Measurements from ENCODE around the gene FARP1.

FARP1 gene

GRCh38 chr13:98172590-98173422 lies 29.9 kb downstream of the FARP1 start:
- no peaks in the 10 kb centered on the region for H3K27me3 ChIP-seq (ENCODE audit: low read depth)
- no peaks in the 10 kb centered on the region for H3K36me3 ChIP-seq (replicated peaks)
- H3K4me3 ChIP-seq, result no peak overlapping the region
- H3K9me3 ChIP-seq, result no peaks in the 10 kb centered on the region
- H3K4me1 ChIP-seq, result peaks cover 29% of the 10 kb centered on the region
- no peak for DNase-seq (ENCODE audit: low spot score in 2 of 2)
- in situ Hi-C loops (cut with MboI; ENCODE audit: low sequenced_read_pairs), result no loop called here

GRCh38 chr13:98173431-98174152 lies 30.7 kb downstream of the FARP1 start:
- peaks cover 29% of the 10 kb centered on the region for H3K4me1 ChIP-seq
- no peak overlapping the region for H3K4me3 ChIP-seq
- in situ Hi-C loops (cut with MboI; ENCODE audit: low sequenced_read_pairs), result no loop called here
- no peaks in the 10 kb centered on the region for H3K36me3 ChIP-seq (replicated peaks)
- no peaks in the 10 kb centered on the region for H3K9me3 ChIP-seq
- H3K27me3 ChIP-seq (ENCODE audit: low read depth), result no peaks in the 10 kb centered on the region
- no peak for DNase-seq (ENCODE audit: low spot score in 2 of 2)

GRCh38 chr13:98174307-98174706 lies 31.4 kb downstream of the FARP1 start:
- Histone ChIP-seq H3K4me1 (peaks cover 32% of the 10 kb centered on the region), H3K36me3 (replicated peaks) (no peaks in the 10 kb centered on the region), H3K9me3 (no peaks in the 10 kb centered on the region), H3K27me3 (ENCODE audit: low read depth) (no peaks in the 10 kb centered on the region), H3K4me3 (no peak overlapping the region)
- in situ Hi-C loops (cut with MboI; ENCODE audit: low sequenced_read_pairs), result no loop called here
- peak in 1 of 2 experiments; percentile 28 for DNase-seq (ENCODE audit: low spot score in 2 of 2)

- Histone ChIP-seq H3K4me1 (peaks cover 35% of the 10 kb centered on the region), H3K9me3 (no peaks in the 10 kb centered on the region), H3K36me3 (replicated peaks) (no peaks in the 10 kb centered on the region), H3K4me3 (no peak overlapping the region), H3K27me3 (ENCODE audit: low read depth) (no peaks in the 10 kb centered on the region)
- DNase-seq (ENCODE audit: low spot score in 2 of 2), result no peak
- in situ Hi-C loops (cut with MboI; ENCODE audit: low sequenced_read_pairs), result no loop called here
These were observed 32.1 kb downstream of the FARP1 start for GRCh38 chr13:98175043-98175442.

DNA sequence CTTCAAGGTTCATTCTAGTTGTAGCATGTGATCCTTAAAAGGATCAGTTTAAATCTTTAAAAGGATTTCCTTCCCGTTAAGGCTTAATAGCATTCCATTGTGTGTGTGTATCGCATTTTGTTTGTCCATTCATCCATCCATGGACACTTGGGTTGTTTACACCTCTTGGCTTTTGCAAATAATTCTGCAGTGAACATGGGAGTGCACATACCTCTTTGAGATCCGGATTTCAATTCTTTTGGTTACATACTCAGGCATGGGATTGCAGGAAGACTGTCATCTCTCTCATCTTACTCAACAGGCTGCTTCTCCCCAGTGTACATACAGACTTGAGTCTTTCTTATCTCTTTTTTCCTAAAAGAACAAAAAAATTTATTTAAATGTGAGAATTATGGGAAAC lies 32.9 kb downstream of the FARP1 start:
- Histone ChIP-seq H3K36me3 (replicated peaks) (no peaks in the 10 kb centered on the region), H3K4me3 (no peak overlapping the region), H3K27me3 (ENCODE audit: low read depth) (no peaks in the 10 kb centered on the region), H3K4me1 (peaks cover 37% of the 10 kb centered on the region), H3K9me3 (no peaks in the 10 kb centered on the region)
- DNase-seq (ENCODE audit: low spot score in 2 of 2), result no peak
- in situ Hi-C loops (cut with MboI; ENCODE audit: low sequenced_read_pairs), result no loop called here

GRCh38 chr13:98176777-98177608 lies 34.1 kb downstream of the FARP1 start, which contains the start of gene RNF113B:
Gene RNF113B, minus strand, starts transcription at chr13:98177269. Its CDS starts 33 bp downstream, at chr13:98177236.
- no peaks in the 10 kb centered on the region for H3K36me3 ChIP-seq (replicated peaks)
- H3K27me3 ChIP-seq (ENCODE audit: low read depth), result no peaks in the 10 kb centered on the region
- no peaks in the 10 kb centered on the region for H3K9me3 ChIP-seq
- in situ Hi-C loops (cut with MboI; ENCODE audit: low sequenced_read_pairs), result no loop called here
- H3K4me3 ChIP-seq, result no peak within 1 kb of the TSS
- peaks cover 37% of the 10 kb centered on the region for H3K4me1 ChIP-seq
- no peak for DNase-seq (ENCODE audit: low spot score in 2 of 2)

DNA sequence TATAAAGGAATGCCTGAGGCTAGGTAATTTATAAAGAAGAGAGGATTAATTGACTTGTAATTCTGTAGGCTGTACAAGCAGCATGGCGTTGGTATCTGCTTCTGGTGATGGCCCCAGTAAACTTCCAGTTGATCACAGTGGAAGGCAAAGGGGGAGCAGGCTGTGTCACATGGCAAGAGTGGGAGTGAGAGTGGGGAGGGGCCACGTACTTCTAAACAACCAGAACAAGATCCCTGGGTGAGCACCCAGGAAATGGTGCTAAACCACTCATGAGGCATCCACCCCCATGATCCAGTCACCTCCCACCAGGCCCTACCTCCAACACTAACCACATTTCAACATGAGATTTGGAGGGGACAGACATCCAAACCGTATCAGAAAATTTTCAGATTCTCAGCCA lies 37.2 kb downstream of the FARP1 start:
- H3K4me3 ChIP-seq, result no peak overlapping the region
- in situ Hi-C loops (cut with MboI; ENCODE audit: low sequenced_read_pairs), result no loop called here
- no peaks in the 10 kb centered on the region for H3K36me3 ChIP-seq (replicated peaks)
- H3K27me3 ChIP-seq (ENCODE audit: low read depth), result no peaks in the 10 kb centered on the region
- no peaks in the 10 kb centered on the region for H3K9me3 ChIP-seq
- peak in 1 of 2 experiments; percentile 50 for DNase-seq (ENCODE audit: low spot score in 2 of 2)
- H3K4me1 ChIP-seq, result peaks cover 10% of the 10 kb centered on the region

- in situ Hi-C loops (cut with MboI; ENCODE audit: low sequenced_read_pairs), result no loop called here
- DNase-seq (ENCODE audit: low spot score in 2 of 2), result no peak
- no peaks in the 10 kb centered on the region for H3K27me3 ChIP-seq (ENCODE audit: low read depth)
- H3K9me3 ChIP-seq, result no peaks in the 10 kb centered on the region
- H3K36me3 ChIP-seq (replicated peaks), result no peaks in the 10 kb centered on the region
- peaks cover 8% of the 10 kb centered on the region for H3K4me1 ChIP-seq
- no peak overlapping the region for H3K4me3 ChIP-seq
These were observed 38.4 kb downstream of the FARP1 start for GRCh38 chr13:98181111-98181815.

GRCh38 chr13:98182153-98182552 lies 39.3 kb downstream of the FARP1 start:
- H3K9me3 ChIP-seq, result no peaks in the 10 kb centered on the region
- no peak for DNase-seq (ENCODE audit: low spot score in 2 of 2)
- H3K4me1 ChIP-seq, result peaks cover 9% of the 10 kb centered on the region
- in situ Hi-C loops (cut with MboI; ENCODE audit: low sequenced_read_pairs), result no loop called here
- no peaks in the 10 kb centered on the region for H3K27me3 ChIP-seq (ENCODE audit: low read depth)
- H3K36me3 ChIP-seq (replicated peaks), result no peaks in the 10 kb centered on the region
- H3K4me3 ChIP-seq, result no peak overlapping the region

DNA sequence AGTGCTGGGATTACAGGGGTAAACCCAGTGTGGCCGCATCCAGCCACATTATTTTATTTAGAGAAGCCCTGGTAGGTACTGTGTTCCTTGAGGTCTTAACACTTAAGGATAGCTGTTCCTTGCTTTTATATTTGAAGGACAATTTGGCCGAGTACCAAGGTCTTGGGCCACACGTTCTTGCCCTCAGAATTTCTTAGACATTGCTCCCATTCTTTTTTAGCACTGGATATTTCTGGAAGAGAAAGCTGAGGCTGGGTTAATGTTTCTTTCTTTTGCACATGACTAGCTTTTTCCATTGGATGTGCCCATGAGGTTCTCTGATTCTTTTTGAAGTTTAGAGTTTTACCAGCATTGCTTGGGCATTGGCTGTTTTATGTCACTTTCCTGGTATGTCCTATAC lies 39.7 kb downstream of the FARP1 start:
- no peak overlapping the region for H3K4me3 ChIP-seq
- in situ Hi-C loops (cut with MboI; ENCODE audit: low sequenced_read_pairs), result no loop called here
- H3K27me3 ChIP-seq (ENCODE audit: low read depth), result no peaks in the 10 kb centered on the region
- no peaks in the 10 kb centered on the region for H3K36me3 ChIP-seq (replicated peaks)
- H3K9me3 ChIP-seq, result no peaks in the 10 kb centered on the region
- DNase-seq (ENCODE audit: low spot score in 2 of 2), result no peak
- H3K4me1 ChIP-seq, result peaks cover 11% of the 10 kb centered on the region

DNA sequence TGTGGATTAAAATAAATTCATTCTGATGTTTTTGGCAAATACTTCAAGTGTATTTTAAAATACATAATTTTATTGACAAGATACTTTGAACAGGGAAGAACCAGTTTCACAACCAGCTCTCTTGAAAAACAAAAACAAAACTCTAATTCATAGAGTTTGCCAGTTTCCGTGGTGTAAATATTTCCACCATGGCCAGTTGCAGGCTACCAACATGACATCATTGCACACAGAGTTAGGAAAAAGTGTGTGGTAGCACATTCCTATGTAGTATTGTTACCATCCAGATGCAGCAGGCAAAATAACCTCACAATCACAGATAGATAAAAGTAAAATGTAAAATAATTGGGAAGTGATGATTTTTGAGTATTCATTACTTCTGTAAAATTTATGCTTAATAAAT lies 41.9 kb downstream of the FARP1 start:
- no peaks in the 10 kb centered on the region for H3K9me3 ChIP-seq
- H3K27me3 ChIP-seq (ENCODE audit: low read depth), result no peaks in the 10 kb centered on the region
- no peaks in the 10 kb centered on the region for H3K36me3 ChIP-seq (replicated peaks)
- H3K4me3 ChIP-seq, result no peak overlapping the region
- DNase-seq (ENCODE audit: low spot score in 2 of 2), result no peak
- in situ Hi-C loops (cut with MboI; ENCODE audit: low sequenced_read_pairs), result no loop called here
- H3K4me1 ChIP-seq, result peaks cover 16% of the 10 kb centered on the region

GRCh38 chr13:98187155-98187964 lies 44.5 kb downstream of the FARP1 start:
- in situ Hi-C loops (cut with MboI; ENCODE audit: low sequenced_read_pairs), result no loop called here
- H3K9me3 ChIP-seq, result no peaks in the 10 kb centered on the region
- no peaks in the 10 kb centered on the region for H3K27me3 ChIP-seq (ENCODE audit: low read depth)
- DNase-seq (ENCODE audit: low spot score in 2 of 2), result no peak
- no peaks in the 10 kb centered on the region for H3K36me3 ChIP-seq (replicated peaks)
- no peak overlapping the region for H3K4me3 ChIP-seq
- H3K4me1 ChIP-seq, result peaks cover 15% of the 10 kb centered on the region

DNA sequence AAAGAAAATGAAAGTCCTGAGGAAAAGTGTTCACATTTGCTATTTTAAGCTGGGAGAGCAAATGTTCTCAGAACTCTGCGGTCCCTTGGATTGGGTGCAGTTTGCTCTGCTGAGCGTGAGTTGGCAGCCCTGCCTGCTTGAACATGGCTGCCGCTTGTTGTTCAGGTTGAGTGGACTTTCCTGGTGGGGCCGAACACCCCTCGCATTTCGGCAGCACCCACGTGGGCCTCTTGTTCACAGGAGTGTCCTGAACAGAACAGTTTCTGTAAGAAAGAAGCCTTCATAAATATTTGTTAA lies 45.0 kb downstream of the FARP1 start:
- no peaks in the 10 kb centered on the region for H3K36me3 ChIP-seq (replicated peaks)
- in situ Hi-C loops (cut with MboI; ENCODE audit: low sequenced_read_pairs), result no loop called here
- H3K27me3 ChIP-seq (ENCODE audit: low read depth), result no peaks in the 10 kb centered on the region
- H3K4me3 ChIP-seq, result no peak overlapping the region
- H3K9me3 ChIP-seq, result no peaks in the 10 kb centered on the region
- no peak for DNase-seq (ENCODE audit: low spot score in 2 of 2)
- H3K4me1 ChIP-seq, result peaks cover 15% of the 10 kb centered on the region

All from HAP-1 (cell line).